Urinary bladder (tissue), 4 donors: ENCODE results near the gene RALB. TPM values are rescaled to one million over a fixed set of nuclear protein-coding genes. Genes with fewer than 3 reads are reported as not detected.

Experiments used
- DNase-seq: peaks from one replicate; pipeline ENCODE4 v3.0.0-alpha.2; 2015; ENCODE audit errors: extremely low spot score
- H3K27ac ChIP-seq: one replicate; pipeline ENCODE4 v1.5.1; 2013; ENCODE audit warnings: low read depth, mild to moderate bottlenecking, moderate library complexity
- H3K36me3 ChIP-seq: one replicate; pipeline ENCODE4 v1.6.1; 2013; ENCODE audit warnings: mild to moderate bottlenecking, moderate library complexity; ENCODE audit not compliant: insufficient read depth
- H3K4me1 ChIP-seq: one replicate; pipeline ENCODE4 v1.6.1; 2013; ENCODE audit warnings: mild to moderate bottlenecking, moderate library complexity; ENCODE audit not compliant: insufficient read depth
- H3K4me3 ChIP-seq: one replicate; pipeline ENCODE4 v1.5.1; 2013; ENCODE audit warnings: low read depth, low read length
- WGBS: extraction: QIAGEN DNeasy Blood & Tissue Kit; methylation state at CpG from one replicate; pipeline ENCODE4 v1.1.7; 2013; 5-methylcytosine and 5-hydroxymethylcytosine counted together
- polyA plus RNA-seq: library from polyadenylated mRNA; stranded (reverse); fragments of 200-250 nt; gene quantifications from one replicate; pipeline ENCODE4 v1.2.3, GENCODE V29; 2013
- small RNA-seq: library from RNA; depleted of rRNA; stranded (forward); fragments of <200 nt; gene quantifications from one replicate; pipeline ENCODE3, GENCODE V24; 2014
- total RNA-seq: library from RNA; depleted of rRNA; stranded (reverse); fragments of >200 nt; gene quantifications from one replicate; pipeline ENCODE4 v1.2.3, GENCODE V29; 2014
- donor health status: healthy with polysubstance abuse.
- donor health status: healthy.

The RALB gene
- total and polyA plus RNA-seq, 2 donors = 60.9 to 72.2 TPM

- Histone ChIP-seq H3K27ac (no peak overlapping the region), H3K36me3 (no peaks in the 10 kb centered on the region), H3K4me1 (no peaks in the 10 kb centered on the region), H3K4me3 (no peak overlapping the region)
- WGBS = 88% methylated on average over 6 of the region's 6 CpGs
- DNase-seq = no peak
Measured at GRCh38 chr2:120332384-120332783, 79.7 kb downstream of the RALB start.

DNA sequence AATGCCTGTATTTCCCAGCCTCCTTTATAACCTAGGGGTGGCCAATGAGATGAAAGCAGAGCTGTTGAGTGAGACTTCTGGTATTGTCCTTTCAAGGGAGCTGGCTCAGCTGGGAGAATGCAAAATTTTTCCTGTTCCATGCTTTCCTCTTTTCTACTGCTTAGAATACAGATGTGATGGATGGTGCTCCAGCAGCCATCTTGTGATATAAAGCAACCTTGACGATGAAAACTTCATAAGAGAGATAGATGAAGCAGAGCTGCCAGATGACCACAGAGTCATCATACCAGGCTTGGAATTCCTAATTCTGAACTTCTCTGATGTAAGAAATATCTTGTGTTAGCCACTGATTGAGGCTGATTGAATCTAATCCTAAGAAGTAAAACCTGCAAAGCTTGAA lies 81.4 kb downstream of the RALB start:
- H3K4me3 ChIP-seq = no peak overlapping the region
- no peak overlapping the region for H3K27ac ChIP-seq
- no peaks in the 10 kb centered on the region for H3K4me1 ChIP-seq
- DNase-seq = no peak
- WGBS = 98% methylated on average over 1 of the region's 1 CpG
- H3K36me3 ChIP-seq = no peaks in the 10 kb centered on the region

DNA sequence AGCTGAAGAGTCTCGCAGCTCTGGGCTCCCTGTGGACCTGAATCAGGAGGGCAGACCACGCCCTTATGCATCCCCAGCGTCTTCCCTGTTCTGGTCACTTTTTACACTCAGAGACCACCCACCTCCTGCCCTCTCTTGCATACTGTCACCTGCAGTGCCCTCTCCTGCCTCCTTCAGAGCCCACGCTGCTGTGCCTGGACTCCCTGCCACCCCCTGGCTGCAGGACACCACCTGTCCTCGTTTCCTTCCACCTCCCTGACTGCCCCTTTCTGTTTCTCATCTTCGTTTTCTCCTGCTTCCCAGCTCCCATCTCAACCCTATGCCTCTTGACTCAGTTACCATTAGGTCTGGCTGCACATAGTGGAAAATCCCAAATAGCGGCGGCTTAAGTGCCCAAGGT lies 84.1 kb downstream of the RALB start:
- WGBS = 85% methylated on average over 8 of the region's 8 CpGs
- Histone ChIP-seq H3K36me3 (no peaks in the 10 kb centered on the region), H3K27ac (no peak overlapping the region), H3K4me1 (no peaks in the 10 kb centered on the region), H3K4me3 (no peak overlapping the region)
- DNase-seq = no peak

DNA sequence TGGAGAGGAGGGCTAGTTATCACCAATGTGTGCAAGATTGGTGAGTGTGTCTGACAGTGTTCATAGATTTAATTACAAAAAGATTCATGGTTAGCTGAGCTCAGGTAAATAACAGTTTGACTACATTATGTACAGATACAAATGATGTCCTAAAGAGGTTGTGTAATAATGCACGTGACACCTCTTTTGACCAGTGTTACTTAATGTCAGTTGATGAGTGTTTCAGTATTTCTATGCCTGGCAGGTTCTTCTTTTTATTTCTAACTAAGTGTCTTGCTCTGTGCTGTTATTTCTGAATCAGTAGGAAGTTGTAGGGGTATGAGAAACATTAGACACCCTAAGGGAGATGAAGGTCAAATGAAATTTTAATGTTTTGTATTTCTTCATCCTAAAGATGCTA lies 85.4 kb downstream of the RALB start:
- Histone ChIP-seq H3K4me3 (no peak overlapping the region), H3K27ac (no peak overlapping the region), H3K4me1 (no peaks in the 10 kb centered on the region), H3K36me3 (no peaks in the 10 kb centered on the region)
- WGBS = 83% methylated on average over 1 of the region's 1 CpG
- DNase-seq = no peak

- no peaks in the 10 kb centered on the region for H3K36me3 ChIP-seq
- H3K4me3 ChIP-seq = no peak overlapping the region
- no peak for DNase-seq
- no peak overlapping the region for H3K27ac ChIP-seq
- 68% methylated on average over 7 of the region's 7 CpGs for WGBS
- peaks cover 2% of the 10 kb centered on the region for H3K4me1 ChIP-seq
Measured at GRCh38 chr2:120341977-120342376, 89.3 kb downstream of the RALB start.

DNA sequence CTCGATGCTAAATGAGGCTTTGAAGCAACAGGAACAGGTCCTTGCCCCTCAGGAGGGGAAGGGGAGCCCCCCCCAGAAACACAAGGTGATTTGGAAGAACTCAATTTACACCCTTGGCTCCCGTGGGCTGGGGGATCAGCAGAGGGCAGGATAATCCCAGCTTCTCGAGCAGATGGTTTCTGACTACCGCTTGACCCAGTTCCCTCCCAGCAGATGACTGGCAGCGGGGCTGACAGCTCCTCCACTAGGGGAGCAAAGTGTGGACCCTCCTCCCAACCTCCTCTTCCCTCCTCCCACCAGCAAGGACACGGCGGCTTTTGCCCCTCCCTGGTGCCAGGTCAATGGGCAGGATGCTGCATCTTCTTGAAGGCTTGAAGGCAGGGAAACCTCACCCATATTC lies 89.8 kb downstream of the RALB start:
- no peak overlapping the region for H3K4me3 ChIP-seq
- 40% methylated on average over 7 of the region's 7 CpGs for WGBS
- H3K27ac ChIP-seq = no peak overlapping the region
- H3K4me1 ChIP-seq = peaks cover 2% of the 10 kb centered on the region
- no peaks in the 10 kb centered on the region for H3K36me3 ChIP-seq
- no peak for DNase-seq

GRCh38 chr2:120343100-120343432 lies 90.4 kb downstream of the RALB start:
- no peak overlapping the region for H3K4me3 ChIP-seq

DNA sequence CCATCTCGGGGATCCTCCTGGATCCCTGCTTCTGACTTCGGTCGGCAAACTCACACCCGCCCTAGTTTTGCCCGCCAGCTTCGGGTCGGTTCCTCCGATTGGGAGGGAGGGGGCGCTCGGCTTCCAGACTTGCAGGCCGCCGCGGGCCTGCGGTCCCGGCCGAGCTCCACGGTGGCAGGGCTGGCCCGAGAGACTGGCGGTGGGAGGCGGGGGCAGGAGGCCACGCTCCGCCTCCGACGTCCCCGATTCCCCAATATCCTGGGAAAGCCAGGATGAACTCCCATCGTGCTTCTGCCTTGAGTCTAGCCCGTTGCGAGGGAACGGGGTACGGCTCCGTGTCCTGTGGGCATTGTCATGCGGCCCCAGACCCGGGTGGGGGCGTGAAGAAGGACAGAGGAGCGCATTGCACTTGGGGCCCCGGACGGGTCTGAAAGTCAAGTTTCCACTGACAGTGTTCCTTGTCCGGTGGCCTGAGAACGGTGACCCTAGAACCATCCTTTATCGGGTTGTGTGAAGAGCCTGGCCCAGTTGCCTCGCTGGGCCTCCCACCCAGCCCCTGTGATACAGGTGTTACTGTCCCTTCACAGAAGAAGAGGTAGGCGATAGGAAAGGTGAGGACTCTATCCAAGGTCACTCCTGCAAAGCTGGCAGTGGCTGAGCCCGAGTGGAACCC lies 90.9 kb downstream of the RALB start:
- 6% methylated on average over 43 of the region's 43 CpGs for WGBS

More at GRCh38 chr2:120343100-120343432, 90.4 kb downstream of the RALB start:
- H3K36me3 ChIP-seq = no peaks in the 10 kb centered on the region
- WGBS = 34% methylated on average over 5 of the region's 5 CpGs
- H3K27ac ChIP-seq = no peak overlapping the region
- DNase-seq = no peak
- H3K4me1 ChIP-seq = peaks cover 2% of the 10 kb centered on the region

More for the DNA sequence above, 90.9 kb downstream of the RALB start:
- Histone ChIP-seq H3K4me1 (peaks cover 2% of the 10 kb centered on the region), H3K4me3 (peak overlapping the region; percentile 58), H3K36me3 (no peaks in the 10 kb centered on the region), H3K27ac (no peak overlapping the region)
- DNase-seq = peak; percentile 21

Small RNAs within 50 kb of the gene (small RNA-seq; reads per million reads assigned to genes)
- not detected for gene MTND4LP14

Other genes with a start within 250 kb of the RALB start
- 48.3 TPM for gene EPB41L5, start 239.8 kb upstream of the RALB start, total RNA-seq
- 10.3 TPM for gene EPB41L5, start 239.8 kb upstream of the RALB start, polyA plus RNA-seq
- 20.0 TPM for gene TMEM185B, start 29.5 kb upstream of the RALB start, total RNA-seq
- gene TMEM185B, start 29.5 kb upstream of the RALB start, polyA plus RNA-seq = 20.0 TPM
- gene INHBB, start 93.3 kb downstream of the RALB start, total RNA-seq = 0.74 TPM
- 11.2 TPM for gene INHBB, start 93.3 kb downstream of the RALB start, polyA plus RNA-seq